CD14-positive monocyte (primary cell): ENCODE results near the gene TRPV2. TPM values are rescaled to one million over a fixed set of nuclear protein-coding genes. Genes with fewer than 3 reads are reported as not detected.

Experiments
- DNase-seq, 3 donors: peaks; one replicate each; pipeline ENCODE4 v3.0.0-alpha.2; 2011 to 2022
- H2AFZ ChIP-seq: 2 replicates; pipeline ENCODE4 v1.6.0; 2012; ENCODE audit warnings: mild to moderate bottlenecking, low read depth, low read length, inconsistent platforms; ENCODE audit not compliant: insufficient read depth, poor library complexity, severe bottlenecking
- H3K27ac ChIP-seq, 2 donors: 1 replicate in 1 of 2; 2 replicates in 1 of 2; pipeline ENCODE4 v1.5.1; 2012 to 2013; ENCODE audit warnings: low read length in 2 of 2, control low read depth in 1 of 2, inconsistent platforms in 1 of 2, low read depth in 1 of 2, mild to moderate bottlenecking in 1 of 2
- H3K27me3 ChIP-seq, 2 donors: one replicate each; pipeline versions ENCODE4 v1.6.0 to v1.6.1; 2011 to 2013; ENCODE audit warnings: low read length in 2 of 2; ENCODE audit not compliant: control insufficient read depth in 2 of 2, insufficient read depth in 2 of 2
- H3K36me3 ChIP-seq, 2 donors: replicated peaks in 1 of 2; 1 replicate in 1 of 2; 2 replicates in 1 of 2; pipeline versions ENCODE4 v1.5.1 to v1.6.1; 2012 to 2013; ENCODE audit warnings: low read length in 2 of 2, control low read depth in 1 of 2, inconsistent platforms in 1 of 2, mild to moderate bottlenecking in 1 of 2; ENCODE audit not compliant: insufficient read depth in 2 of 2, control insufficient read depth in 1 of 2
- H3K4me1 ChIP-seq, 2 donors: 1 replicate in 1 of 2; 2 replicates in 1 of 2; pipeline versions ENCODE4 v1.5.1 to v1.6.1; 2012 to 2013; ENCODE audit warnings: low read length in 2 of 2, control low read depth in 1 of 2, inconsistent platforms in 1 of 2, mild to moderate bottlenecking in 1 of 2, moderate library complexity in 1 of 2; ENCODE audit not compliant: insufficient read depth in 2 of 2, control insufficient read depth in 1 of 2
- H3K4me2 ChIP-seq: replicated peaks from 2 replicates; pipeline ENCODE3; 2012; ENCODE audit warnings: low read length, moderate library complexity, mild to moderate bottlenecking; ENCODE audit not compliant: poor library complexity, severe bottlenecking; ENCODE audit errors: extremely low read depth
- H3K4me3 ChIP-seq, 3 experiments: fragments of 200-600 bp in 1 of 3; sonication (generic) in 1 of 3; replicated peaks in 1 of 3; 1 replicate in 2 of 3; 2 replicates in 1 of 3; pipeline ENCODE4 v1.5.1; 2011 to 2013; ENCODE audit warnings: low read length in 3 of 3, mild to moderate bottlenecking in 3 of 3, control low read depth in 2 of 3, low read depth in 2 of 3, inconsistent platforms in 1 of 3, moderate library complexity in 1 of 3
- H3K79me2 ChIP-seq: 2 replicates; pipeline ENCODE4 v1.6.0; 2012; ENCODE audit warnings: mild to moderate bottlenecking, control low read depth, inconsistent platforms, low read length, moderate library complexity; ENCODE audit not compliant: insufficient read depth
- H3K9ac ChIP-seq: 2 replicates; pipeline ENCODE4 v1.6.0; 2017; ENCODE audit warnings: low read length, mild to moderate bottlenecking; ENCODE audit not compliant: insufficient read depth, poor library complexity, severe bottlenecking
- H3K9me3 ChIP-seq, 2 donors: replicated peaks in 1 of 2; 1 replicate in 1 of 2; 2 replicates in 1 of 2; pipeline versions ENCODE4 v1.5.1 to v1.6.1; 2012 to 2013; ENCODE audit warnings: low read length in 2 of 2, control low read depth in 1 of 2; ENCODE audit not compliant: control insufficient read depth in 1 of 2, insufficient read depth in 1 of 2
- H4K20me1 ChIP-seq: 2 replicates; pipeline ENCODE4 v1.6.0; 2012; ENCODE audit warnings: mild to moderate bottlenecking, low read length, control low read depth, moderate library complexity; ENCODE audit not compliant: insufficient read depth
- H3K27ac Mint-ChIP-seq, 7 donors: one replicate each; pipeline ENCODE4 v1.8.0; 2020; ENCODE audit warnings: mild to moderate bottlenecking in 7 of 7, mixed read lengths in 7 of 7, moderate library complexity in 6 of 7, inconsistent platforms in 2 of 7
- H3K27me3 Mint-ChIP-seq, 3 donors: one replicate each; pipeline ENCODE4 v1.8.0; 2021 to 2022; ENCODE audit warnings: low read depth in 3 of 3, mild to moderate bottlenecking in 3 of 3, mixed read lengths in 3 of 3, moderate library complexity in 3 of 3, inconsistent platforms in 1 of 3
- H3K36me3 Mint-ChIP-seq, 2 donors: one replicate each; pipeline ENCODE4 v1.8.0; 2020; ENCODE audit warnings: mixed read lengths in 2 of 2, inconsistent platforms in 1 of 2, mild to moderate bottlenecking in 1 of 2
- H3K4me1 Mint-ChIP-seq: one replicate; pipeline ENCODE4 v1.8.0; 2020; ENCODE audit warnings: mild to moderate bottlenecking, mixed read lengths
- H3K4me3 Mint-ChIP-seq, 2 donors: one replicate each; pipeline ENCODE4 v1.8.0; 2020; ENCODE audit warnings: mild to moderate bottlenecking in 2 of 2, mixed read lengths in 2 of 2, moderate library complexity in 1 of 2
- H3K9me3 Mint-ChIP-seq, 7 donors: one replicate each; pipeline ENCODE4 v1.8.0; 2020 to 2022; ENCODE audit warnings: mixed read lengths in 7 of 7, mild to moderate bottlenecking in 6 of 7, moderate library complexity in 6 of 7, inconsistent platforms in 2 of 7
- WGBS: methylation state at CpG from one replicate; pipeline ENCODE4 v1.1.5; 2013; ENCODE audit warnings: missing lambda C conversion rate; ENCODE audit not compliant: insufficient coverage; 5-methylcytosine and 5-hydroxymethylcytosine counted together
- intact Hi-C, 2 donors: fragments of 100-400 bp; cut with micrococcal nuclease; formaldehyde crosslinking; loops; one replicate each; pipeline versions ENCODE4 v1.15.0 to v1.15.1; 2023
- polyA plus RNA-seq, 3 donors: library from polyadenylated mRNA; depleted of rRNA in 1 of 3; unstranded in 2 of 3; stranded (reverse) in 1 of 3; fragments of 300-500 nt in 2 of 3; fragments of >200 nt in 1 of 3; fragmentation: Illumina TruSeq in 2 of 3; gene quantifications; 1 replicate in 2 of 3; 2 replicates in 1 of 3; pipeline ENCODE4 v1.2.3, GENCODE V29; 2012 to 2021
- TF ChIP-seq, protein P1 (sequence below): fragments of 200-600 bp; IDR thresholded peaks from one replicate; pipeline ENCODE4 v1.8.0; 2022; ENCODE audit warnings: antibody characterized with exemption, mild to moderate bottlenecking

Gene TRPV2
- polyA plus RNA-seq, 3 donors, result 51.4 to 66.3 (median 58.2) TPM

DNA sequence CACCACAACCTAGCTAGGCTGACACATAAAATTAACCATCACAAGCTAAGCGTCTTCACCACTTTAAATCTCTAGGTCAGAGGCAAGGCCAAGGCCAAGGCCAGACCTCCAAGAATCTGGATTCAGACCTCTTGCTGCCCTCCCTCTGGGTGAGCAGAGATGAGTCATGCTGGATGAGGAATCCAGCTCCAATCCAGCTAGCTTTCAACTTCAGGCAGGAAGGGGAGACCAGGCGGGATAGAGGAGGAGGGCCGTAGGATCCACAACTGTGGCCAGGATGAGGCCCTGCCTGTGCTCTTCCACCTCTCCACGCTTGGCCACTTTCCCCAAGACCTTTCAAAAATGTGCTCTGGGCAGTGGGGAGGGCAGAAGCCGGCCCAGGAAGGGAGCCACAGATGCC is 61.9 kb downstream of the TRPV2 start:
- intact Hi-C loops, result no loop called here
- DNase-seq, result no peak
- H3K9ac ChIP-seq, result no peak overlapping the region
- Mint-ChIP-seq H3K9me3 (no peaks in the 10 kb centered on the region), H3K36me3 (no peaks in the 10 kb centered on the region), H3K27me3 (peaks cover 1 to 5% (median 3%) of the 10 kb centered on the region in 3 donors), H3K27ac (peak overlapping the region in 1 of 7 donors; percentile 26), H3K4me3 (no peak overlapping the region), H3K4me1 (no peaks in the 10 kb centered on the region)
- no peaks in the 10 kb centered on the region for H4K20me1 ChIP-seq
- H3K79me2 ChIP-seq, result no peaks in the 10 kb centered on the region
- H3K4me1 ChIP-seq, result no peaks in the 10 kb centered on the region
- no peaks in the 10 kb centered on the region for H3K36me3 ChIP-seq
- H3K9me3 ChIP-seq, result no peaks in the 10 kb centered on the region
- H3K27ac ChIP-seq, result no peak overlapping the region
- 93% methylated on average over 3 of the region's 5 CpGs for WGBS
- no peak overlapping the region for H2AFZ ChIP-seq
- no peaks in the 10 kb centered on the region for H3K27me3 ChIP-seq
- TF ChIP-seq, protein P1, sequence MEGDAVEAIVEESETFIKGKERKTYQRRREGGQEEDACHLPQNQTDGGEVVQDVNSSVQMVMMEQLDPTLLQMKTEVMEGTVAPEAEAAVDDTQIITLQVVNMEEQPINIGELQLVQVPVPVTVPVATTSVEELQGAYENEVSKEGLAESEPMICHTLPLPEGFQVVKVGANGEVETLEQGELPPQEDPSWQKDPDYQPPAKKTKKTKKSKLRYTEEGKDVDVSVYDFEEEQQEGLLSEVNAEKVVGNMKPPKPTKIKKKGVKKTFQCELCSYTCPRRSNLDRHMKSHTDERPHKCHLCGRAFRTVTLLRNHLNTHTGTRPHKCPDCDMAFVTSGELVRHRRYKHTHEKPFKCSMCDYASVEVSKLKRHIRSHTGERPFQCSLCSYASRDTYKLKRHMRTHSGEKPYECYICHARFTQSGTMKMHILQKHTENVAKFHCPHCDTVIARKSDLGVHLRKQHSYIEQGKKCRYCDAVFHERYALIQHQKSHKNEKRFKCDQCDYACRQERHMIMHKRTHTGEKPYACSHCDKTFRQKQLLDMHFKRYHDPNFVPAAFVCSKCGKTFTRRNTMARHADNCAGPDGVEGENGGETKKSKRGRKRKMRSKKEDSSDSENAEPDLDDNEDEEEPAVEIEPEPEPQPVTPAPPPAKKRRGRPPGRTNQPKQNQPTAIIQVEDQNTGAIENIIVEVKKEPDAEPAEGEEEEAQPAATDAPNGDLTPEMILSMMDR, result no peak
- no peak overlapping the region for H3K4me3 ChIP-seq
- H3K4me2 ChIP-seq, result no peak overlapping the region

- peaks cover 1 to 5% (median 3%) of the 10 kb centered on the region in 3 donors for H3K27me3 Mint-ChIP-seq
- Histone ChIP-seq H2AFZ (no peak overlapping the region), H3K9me3 (no peaks in the 10 kb centered on the region), H3K9ac (no peak overlapping the region), H3K4me3 (no peak overlapping the region), H3K4me1 (no peaks in the 10 kb centered on the region), H4K20me1 (no peaks in the 10 kb centered on the region), H3K27ac (no peak overlapping the region), H3K79me2 (no peaks in the 10 kb centered on the region), H3K27me3 (no peaks in the 10 kb centered on the region), H3K4me2 (no peak overlapping the region), H3K36me3 (no peaks in the 10 kb centered on the region)
- no peaks in the 10 kb centered on the region for H3K36me3 Mint-ChIP-seq
- no peak for DNase-seq
- no peak overlapping the region for H3K27ac Mint-ChIP-seq
- TF ChIP-seq, protein P1, result no peak
- 91% methylated on average over 6 of the region's 8 CpGs for WGBS
- no peaks in the 10 kb centered on the region for H3K4me1 Mint-ChIP-seq
- intact Hi-C loops, result no loop called here
- H3K4me3 Mint-ChIP-seq, result no peak overlapping the region
- H3K9me3 Mint-ChIP-seq, result no peaks in the 10 kb centered on the region
These were observed 62.3 kb downstream of the TRPV2 start for GRCh38 chr17:16477666-16478065.
